HG03442 (cell line): Measurements from ENCODE around the gene LRCH3.

ENCODE experiments used
- ATAC-seq: cut with Tn5 transposase; IDR thresholded peaks from one replicate; pipeline ENCODE4 v1.9.1; 2021; ENCODE audit warnings: mild to moderate bottlenecking, moderate library complexity; ENCODE audit not compliant: unreplicated experiment

The LRCH3 gene

DNA sequence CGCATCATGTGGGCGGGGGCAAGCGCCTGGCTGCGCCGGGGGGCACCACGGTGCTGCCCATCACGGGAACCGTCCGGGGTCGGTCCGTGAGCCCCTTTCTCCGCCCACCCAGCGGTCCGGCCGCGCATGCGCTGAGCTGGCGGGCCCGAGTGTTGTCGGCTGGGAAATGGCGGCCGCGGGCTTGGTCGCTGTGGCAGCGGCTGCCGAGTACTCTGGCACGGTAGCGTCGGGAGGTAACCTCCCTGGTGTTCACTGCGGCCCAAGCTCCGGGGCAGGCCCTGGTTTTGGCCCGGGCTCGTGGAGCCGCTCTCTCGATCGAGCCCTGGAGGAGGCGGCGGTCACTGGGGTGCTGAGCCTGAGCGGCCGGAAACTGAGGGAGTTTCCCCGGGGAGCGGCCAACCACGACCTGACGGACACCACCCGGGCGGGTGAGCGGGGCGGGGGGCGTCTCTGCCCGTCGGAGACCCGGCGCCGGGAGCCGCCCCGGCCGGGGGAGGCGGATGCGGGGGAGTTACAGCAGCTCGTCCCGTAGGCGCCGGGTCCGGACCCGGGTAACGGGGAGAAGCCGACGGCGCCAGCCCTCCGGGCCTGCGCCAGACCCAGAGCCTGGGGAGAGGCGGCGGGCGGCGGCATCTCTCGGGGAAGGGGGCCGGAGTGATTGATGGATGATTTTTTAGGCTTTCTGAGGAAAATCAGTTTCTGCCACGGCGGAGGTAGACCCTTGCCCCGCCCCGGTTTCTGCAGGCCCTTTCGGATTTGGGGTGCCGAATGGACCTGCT lies at the start of gene LRCH3:
Gene LRCH3 (plus strand): TSS at position 142 of the 779 bp plus-strand sequence. CDS start 25 bp downstream, at position 167.
- peak; percentile 81 for ATAC-seq

- no peak for ATAC-seq
These were observed 48.3 kb upstream of the LRCH3 start for GRCh38 chr3:197742787-197743186.

- ATAC-seq: no peak
These were observed 44.8 kb upstream of the LRCH3 start for GRCh38 chr3:197746209-197746608.

DNA sequence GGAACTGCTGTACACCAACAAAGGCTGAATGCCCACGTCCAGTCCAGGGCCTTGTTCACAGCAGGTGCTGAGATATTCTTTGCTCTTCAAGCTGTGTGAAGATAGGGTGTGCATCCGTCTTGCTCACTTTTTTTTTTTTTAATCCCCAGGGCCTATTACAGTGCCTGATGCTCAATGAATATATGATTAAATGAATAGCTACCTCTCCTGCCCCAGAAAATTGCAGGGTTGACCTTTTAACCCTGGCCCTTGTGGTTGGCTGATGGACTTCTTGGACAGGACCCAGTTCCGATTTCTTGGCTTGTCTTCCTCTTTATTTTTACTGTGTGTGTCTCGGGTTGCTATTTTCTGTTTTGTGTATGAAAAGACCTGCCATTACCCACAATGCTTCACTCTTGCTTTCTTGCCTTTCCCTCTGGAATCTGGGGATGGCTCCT lies 44.2 kb upstream of the LRCH3 start:
- ATAC-seq: no peak

GRCh38 chr3:197748597-197749314 lies 42.3 kb upstream of the LRCH3 start:
- ATAC-seq: no peak

DNA sequence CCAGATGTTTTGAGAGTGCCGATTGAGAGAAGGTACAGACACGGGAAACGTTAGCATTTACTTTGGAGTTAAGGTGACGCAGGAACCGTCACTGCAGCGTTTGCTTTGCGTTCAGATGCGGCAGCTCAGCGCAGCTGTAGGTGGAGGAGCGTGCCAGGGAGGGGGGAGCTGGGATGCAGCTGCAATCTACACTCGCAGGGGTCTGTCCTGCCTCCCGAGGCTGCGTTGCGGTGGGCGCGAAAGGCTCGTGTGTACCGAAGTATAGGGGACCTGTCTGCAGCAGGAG lies 41.8 kb upstream of the LRCH3 start:
- peak; percentile 34 for ATAC-seq

GRCh38 chr3:197749601-197750395 lies 41.3 kb upstream of the LRCH3 start, which contains the start of gene FYTTD1:
FYTTD1 (plus strand) TSS chr3:197749883; CDS start chr3:197749972, 89 bp downstream.
- ATAC-seq: peak; percentile 77

DNA sequence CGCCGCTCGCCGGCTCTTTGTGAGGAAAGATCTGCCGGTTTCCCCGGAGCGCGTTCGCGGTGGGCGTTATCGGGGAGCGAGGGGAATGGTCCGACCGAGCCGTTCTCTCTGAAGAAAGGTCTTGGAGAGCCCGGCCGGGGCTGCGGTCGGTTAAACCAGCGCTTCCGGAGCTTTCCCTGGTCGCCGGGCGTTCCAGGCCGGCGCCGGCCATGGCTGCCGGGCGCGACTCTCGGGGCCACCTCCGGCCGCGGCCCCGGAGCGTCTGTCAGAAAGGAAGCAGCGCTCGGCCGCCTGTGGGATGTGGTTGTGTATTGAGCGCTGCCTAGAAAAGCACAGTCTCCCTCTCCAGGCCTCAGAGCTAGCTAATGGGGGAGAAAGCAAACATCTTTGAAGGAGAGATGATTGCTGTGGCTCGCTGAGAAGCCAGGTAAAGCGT lies 40.6 kb upstream of the LRCH3 start:
- ATAC-seq: peak; percentile 27

- ATAC-seq: no peak
These were observed 40.0 kb upstream of the LRCH3 start for GRCh38 chr3:197750858-197751737.

GRCh38 chr3:197752107-197752506 lies 38.9 kb upstream of the LRCH3 start:
- no peak for ATAC-seq

DNA sequence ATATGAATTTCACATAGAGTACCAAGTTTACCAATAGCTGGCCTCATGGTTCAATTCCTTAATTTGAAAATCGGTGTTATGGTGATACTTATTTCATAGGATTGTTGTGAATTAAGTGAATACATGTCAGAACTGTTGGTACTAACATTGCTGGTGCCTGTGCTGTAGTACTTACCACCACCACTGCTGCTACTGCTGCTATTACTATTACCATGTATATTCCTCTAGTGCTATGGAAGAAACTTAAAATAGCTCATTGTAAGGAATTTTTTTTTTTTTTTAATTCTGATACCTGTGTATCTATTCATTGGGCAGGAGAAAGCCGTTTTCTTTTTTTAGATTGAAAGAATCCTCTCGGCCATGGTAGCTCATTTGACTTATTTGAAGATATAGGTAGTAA lies 37.8 kb upstream of the LRCH3 start:
- no peak for ATAC-seq

- ATAC-seq: no peak
These were observed 34.4 kb upstream of the LRCH3 start for GRCh38 chr3:197756704-197757103.

- ATAC-seq: no peak
These were observed 32.5 kb upstream of the LRCH3 start for GRCh38 chr3:197758512-197758911.

DNA sequence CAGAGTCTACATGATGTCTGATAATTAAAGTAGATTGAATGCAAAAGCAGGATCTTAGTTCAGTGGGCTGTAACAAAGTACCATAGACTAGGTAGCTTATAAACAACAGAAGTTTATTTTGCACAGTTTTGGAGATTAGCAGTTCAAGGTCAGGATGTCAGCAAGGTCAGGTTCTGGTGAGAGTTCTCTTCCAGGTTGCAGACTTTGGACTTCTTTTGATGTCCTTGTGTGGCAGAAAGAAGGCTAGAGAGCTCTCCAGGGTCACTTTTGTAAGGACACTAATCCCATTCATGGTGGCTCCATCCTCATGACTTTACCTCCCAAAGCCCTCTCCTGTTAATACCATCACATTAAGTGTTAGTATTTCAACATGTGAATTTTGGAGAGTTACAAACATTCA lies 29.3 kb upstream of the LRCH3 start:
- ATAC-seq: no peak

DNA sequence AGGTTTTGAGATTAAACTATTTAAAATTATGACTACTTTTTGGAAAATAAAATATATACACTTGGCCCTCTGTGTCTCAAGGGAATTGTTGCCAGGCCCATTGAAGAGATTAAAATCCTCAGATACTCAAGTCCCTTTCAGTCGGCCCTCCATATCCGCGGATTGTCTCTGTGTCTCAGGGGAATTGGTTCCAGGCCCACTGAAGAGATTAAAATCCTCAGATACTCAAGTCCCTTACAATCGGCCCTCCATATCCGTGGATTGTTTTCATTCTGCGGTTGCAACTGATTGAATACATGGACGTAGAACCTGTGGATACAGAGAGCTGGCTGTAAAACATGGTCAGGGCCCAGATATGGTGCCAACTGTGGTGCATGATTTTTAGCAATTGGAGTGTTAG lies 15.7 kb upstream of the LRCH3 start:
- ATAC-seq: no peak

DNA sequence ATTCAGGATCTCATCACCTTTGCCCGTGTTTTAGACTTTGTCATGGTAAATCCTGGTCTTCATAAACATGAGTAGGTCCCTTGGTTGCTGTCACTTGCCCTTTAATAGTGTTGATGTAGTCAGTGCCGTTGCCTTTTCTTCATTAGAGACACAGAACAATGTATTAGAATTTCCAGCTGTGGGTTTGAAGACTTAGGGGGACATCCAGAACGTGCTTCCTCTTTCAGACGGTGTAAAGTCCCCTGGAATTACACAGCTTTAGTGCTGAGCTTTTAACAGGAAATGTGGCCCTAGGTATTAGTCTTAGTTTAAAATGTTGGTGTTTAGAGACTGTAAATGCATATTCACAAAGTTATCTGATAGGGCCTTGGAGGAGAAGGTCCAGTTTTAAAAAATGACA lies 8.8 kb upstream of the LRCH3 start:
- ATAC-seq: peak; percentile 47

- ATAC-seq: no peak
These were observed 7.0 kb upstream of the LRCH3 start for GRCh38 chr3:197784019-197784585.

DNA sequence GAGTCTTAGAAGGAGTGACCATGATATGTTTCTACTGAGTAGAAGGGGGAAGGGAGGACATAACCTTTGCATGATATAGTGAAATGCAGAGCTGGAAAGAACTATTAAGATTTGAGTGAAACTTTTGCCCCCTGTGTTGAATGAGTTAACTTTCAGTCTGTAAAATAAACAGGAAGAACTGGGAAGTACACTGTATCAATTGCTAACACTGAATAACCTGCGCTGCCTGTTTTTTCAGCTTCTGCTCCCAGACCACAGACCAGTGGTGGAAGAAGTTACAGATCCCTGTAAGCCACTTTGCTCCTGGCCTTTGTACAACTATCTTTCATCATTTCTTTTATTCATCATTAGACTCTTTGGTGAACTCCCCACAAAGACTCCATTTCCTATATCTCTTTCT lies 3.6 kb upstream of the LRCH3 start:
- no peak for ATAC-seq

DNA sequence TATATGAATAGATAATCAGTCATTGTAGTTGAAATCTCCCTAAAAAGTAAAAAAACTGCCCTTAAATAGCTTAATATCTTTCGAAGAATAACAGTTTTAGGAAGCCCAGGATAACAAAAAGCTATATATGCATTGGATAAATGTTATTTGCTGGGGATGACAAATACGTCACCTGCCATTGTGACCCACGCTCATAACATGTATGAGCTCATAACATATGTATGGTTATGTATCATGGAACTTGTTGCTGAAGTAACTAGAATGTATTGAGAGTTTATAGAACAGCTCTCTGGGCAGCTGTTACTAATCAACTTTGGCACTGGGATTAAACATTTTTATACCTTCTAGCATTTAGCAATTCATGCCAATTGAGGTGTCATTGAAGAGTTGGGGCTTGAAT lies 1.7 kb upstream of the LRCH3 start:
- ATAC-seq: no peak

GRCh38 chr3:197790033-197790432 lies 1.0 kb upstream of the LRCH3 start:
- ATAC-seq: no peak
